HT1080 (cell line): Measurements from ENCODE around the gene MCF2L. TPM values are rescaled to one million over a fixed set of nuclear protein-coding genes. Genes with fewer than 3 reads are reported as not detected.

Experiments used
- DNase-seq: peaks from one replicate; pipeline ENCODE4 v3.0.0-alpha.2; 2015; ENCODE audit warnings: low read depth
- total RNA-seq: library from RNA; depleted of rRNA; stranded (reverse); fragments of >200 nt; shearing (Covaris generic); gene quantifications from 2 replicates; pipeline ENCODE4 v1.2.3, GENCODE V29; 2014

The MCF2L gene
- total RNA-seq, 1 experiment from 2014 or later = 0.53 TPM

DNA sequence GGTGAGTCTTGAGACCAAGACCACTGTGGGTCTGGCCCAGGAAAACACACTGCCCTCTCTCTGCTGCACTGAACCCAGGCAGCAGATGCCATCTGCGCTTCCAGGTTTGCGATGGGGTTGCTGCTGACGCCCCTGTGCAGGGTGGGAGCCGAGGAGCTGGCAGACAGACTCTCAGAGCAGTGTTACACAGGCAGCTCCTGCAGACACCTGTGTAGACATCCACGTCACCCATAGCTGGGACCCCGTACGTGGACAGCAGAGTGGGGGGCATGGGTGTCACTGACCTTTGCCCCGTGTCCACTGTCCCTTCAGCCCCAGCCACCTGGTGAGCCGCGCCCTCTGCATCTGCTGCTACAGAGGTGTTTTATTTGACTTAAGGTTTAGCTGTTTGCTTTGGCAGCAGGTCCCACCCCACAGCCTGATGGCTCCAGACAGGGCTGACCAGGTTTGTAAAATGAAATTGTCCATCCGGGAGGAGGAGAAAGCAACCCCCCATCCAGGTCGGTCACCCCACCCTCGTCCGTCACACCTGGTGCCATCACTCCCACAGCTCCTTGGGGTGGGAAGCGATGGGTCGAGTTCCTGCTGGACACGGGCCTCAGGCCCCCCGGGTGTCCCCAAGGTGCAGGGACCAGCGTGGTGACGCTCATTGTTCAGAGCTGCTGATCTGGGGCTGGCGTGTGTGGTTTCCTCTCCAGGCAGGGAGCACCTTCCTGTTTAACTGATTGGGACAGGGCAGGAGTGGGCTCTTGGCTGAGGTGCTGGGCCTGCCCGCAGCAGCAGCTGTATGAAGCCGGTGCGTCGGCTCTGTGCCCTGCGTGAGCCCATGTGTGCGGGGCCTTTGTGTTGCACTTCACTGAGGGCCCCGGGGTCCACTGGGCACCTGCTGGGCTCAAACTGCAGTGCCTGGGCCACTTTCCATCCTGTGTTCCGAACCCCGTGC lies 28.4 kb downstream of the MCF2L start:
- no peak for DNase-seq

DNA sequence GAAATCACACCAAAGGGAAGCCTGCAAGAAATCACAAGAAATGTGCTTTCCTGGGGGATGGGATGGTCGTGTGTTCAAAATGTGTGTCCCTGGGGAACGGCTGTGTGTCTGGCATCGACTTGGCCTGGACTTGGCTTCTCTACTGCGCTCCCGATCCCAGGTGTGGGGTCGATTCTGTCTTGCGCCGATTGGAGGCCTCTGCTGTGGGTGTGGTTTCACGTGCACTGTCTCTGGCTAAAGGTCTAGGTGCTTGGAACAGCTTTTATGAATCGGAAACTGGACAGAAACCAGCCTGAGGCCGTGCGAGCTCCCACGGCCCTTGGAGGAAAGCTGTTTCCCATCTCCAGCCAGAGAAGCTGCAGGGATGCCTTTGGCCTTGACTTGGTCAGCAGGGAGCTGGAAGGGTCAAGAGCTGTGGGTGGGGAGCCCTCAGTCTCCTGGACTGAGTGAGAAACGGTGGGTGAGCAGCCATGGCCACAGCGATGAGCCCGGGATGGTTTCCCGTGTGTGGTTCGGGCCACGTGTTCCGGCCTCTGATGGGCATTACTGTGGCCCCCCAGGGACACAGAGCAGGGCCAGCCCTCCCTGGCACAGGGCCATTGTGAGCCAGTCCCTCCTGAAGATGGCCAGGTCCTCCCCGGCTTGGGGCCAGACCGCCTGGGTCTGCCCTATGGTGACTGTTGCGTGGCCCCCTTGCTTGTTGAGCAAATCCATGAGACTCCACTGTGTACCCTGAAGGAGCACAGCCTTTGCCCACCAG lies 29.7 kb downstream of the MCF2L start:
- no peak for DNase-seq

DNA sequence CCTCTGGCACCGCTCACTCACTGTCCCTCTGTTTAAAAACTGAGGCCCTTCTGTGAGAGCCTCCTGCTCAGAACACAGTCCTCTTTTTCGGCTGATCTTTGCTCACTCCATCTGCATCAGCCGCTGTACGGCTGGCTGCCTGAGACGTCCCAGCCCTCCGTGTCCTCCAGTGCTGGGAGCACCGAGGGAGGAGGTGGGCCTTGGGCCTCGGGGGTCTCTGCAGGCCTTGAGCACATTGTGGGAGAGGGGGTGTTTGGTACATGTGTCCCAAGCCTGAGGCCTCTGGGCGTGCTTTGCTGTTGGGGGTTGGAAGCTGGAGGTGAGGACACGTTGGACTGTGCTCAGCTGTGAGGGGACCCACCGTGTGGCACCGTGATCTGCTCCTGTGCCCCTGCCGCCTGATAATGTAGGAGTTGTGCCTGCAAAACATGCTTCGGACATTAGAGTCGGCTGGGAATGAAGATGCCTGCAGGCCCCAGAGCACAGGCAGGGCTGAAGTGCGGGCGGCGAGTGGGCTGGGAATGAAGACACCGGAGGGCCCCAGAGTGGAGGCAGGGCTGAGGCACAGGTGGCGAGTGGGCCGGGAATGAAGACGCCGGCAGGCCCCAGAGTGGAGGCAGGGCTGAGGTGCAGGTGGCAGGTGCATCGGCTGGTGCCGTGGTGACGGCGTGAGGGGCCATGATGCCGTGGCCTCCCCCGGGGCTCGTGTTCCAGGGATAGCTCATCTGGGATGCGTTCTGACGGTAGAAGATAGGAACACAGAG lies 30.6 kb downstream of the MCF2L start:
- DNase-seq = no peak

DNA sequence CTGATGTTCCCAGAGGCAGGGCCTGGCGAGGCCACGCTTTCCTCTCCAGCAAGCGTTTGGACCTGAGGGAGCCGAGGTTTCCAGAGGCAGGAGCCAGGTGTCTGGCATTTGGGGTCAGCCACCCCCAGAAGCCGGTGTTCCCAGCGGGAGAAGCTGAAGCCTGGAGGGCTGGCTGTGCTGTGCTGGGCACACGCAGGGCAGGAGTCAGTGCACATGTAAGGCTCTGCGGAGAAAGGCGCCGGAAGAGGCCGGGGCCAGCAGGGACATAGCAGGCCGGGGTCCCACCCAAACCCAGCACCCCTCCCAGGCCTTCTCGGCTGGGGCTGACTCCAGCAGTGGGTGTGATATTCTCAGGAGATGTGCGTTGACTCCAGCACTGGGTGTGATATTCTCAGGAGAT lies 31.6 kb downstream of the MCF2L start:
- DNase-seq = no peak

DNA sequence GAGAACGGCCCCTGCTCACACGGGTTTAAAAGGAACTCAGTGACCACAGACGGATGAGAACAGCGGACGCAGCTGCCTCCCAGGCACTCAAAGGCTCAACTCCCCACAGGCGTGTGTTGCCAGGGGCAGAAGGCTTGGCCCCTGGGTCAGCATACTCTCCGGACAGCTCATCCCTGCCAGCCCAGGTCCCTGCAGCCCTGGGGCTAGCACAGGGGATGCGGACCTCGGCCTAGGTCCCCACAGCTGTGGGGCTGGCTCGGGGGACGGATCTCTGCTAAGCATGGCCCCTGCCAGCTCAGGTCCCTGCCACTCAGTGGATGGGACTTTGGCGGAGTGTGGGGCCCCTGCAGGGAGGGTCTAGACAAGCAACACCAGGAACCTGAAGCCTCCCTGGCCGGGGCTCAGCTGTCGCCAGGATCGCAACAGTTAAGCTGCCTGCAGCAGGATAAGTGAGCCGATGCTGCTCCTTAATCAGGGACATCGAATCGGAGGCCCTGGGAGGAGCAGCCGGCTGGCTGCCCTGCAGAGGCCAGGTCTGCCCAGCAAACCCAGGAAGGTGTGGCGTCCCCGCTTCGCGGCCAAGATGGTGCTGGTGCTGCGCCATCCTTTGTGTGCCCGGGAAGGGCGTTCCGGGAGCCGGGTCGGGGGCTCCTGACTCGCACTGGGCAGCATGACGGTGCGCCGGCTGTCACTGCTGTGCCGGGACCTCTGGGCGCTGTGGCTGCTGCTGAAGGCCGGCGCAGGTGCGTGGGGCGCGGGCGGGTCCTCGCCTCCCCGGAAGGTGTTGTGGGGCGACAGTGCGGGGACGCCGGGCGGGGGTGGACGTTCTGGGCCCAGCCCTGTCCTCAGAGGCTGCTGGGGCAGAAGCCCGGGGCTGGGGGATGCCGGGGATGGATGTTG lies 32.5 kb downstream of the MCF2L start:
- no peak for DNase-seq

DNA sequence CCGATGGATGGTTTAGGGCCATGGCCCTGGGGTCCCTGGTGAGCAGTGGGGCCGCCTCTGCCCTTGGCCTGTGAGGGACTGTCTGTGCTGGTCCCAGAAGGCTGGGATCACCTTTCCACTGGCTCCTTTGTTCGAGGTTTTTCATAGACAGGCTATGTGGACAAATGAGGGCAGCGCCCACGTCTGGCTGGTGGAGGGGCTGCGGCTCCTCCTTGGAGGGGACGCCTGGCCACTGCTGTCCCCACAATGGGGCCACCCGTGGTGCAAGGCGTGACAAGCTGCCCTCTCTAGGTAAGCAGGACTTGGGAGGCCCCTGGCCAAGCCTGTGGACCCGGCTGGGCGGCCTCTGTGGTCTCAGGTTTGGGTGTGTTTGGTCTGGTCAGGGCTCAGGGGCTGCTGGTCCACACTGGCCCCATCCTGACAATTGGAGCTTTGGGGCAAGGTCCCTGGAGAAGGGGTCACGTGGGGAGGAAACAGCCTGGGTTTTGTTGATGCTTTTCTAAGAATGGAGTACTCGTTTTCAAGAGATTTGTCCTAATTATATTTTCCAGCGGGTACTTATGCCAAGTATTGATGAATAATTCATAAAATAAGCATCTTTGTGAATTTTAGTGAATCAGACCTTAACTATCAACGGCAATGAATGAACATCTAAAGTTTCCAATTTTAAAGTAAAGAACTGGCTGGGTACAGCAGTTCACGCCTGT lies 33.3 kb downstream of the MCF2L start:
- no peak for DNase-seq

DNA sequence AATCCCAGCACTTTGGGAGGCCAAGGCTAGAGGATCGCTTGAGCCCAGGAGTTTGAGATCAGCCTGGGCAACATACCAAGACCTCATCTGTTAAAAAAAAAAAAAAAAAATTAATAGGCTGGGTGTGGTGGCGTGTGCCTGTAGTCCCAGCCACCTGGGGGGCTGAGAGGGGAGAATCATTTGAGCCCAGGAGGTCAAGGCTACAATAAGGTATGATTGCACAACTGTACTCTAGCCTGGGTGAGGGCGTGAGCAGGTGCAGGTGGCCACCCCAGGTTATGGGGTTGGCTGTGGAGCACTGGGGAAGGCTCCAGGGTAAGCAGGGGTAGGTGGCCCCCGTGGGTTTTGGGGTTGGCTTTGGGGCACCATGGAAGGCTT lies 33.9 kb downstream of the MCF2L start:
- no peak for DNase-seq

DNA sequence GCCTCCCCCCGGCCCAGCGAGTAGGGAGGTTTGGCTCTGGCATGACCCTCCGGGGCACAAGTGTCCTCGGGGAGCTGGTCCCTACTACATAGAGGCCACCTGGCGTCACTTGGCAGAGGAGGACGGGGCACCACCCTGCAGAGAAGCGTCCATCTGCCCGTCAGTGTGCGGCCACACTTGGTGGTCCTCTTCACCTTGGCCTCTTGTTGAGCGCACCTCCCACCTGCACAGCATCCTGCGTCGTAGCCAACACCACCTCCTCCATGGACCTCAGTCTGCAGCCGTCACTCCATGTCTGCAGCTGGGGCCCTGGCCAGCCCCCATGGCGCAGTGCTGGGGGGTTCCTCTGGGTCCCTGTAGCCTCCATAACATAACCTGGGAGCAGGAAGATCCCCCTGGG lies 35.1 kb downstream of the MCF2L start:
- DNase-seq = no peak

DNA sequence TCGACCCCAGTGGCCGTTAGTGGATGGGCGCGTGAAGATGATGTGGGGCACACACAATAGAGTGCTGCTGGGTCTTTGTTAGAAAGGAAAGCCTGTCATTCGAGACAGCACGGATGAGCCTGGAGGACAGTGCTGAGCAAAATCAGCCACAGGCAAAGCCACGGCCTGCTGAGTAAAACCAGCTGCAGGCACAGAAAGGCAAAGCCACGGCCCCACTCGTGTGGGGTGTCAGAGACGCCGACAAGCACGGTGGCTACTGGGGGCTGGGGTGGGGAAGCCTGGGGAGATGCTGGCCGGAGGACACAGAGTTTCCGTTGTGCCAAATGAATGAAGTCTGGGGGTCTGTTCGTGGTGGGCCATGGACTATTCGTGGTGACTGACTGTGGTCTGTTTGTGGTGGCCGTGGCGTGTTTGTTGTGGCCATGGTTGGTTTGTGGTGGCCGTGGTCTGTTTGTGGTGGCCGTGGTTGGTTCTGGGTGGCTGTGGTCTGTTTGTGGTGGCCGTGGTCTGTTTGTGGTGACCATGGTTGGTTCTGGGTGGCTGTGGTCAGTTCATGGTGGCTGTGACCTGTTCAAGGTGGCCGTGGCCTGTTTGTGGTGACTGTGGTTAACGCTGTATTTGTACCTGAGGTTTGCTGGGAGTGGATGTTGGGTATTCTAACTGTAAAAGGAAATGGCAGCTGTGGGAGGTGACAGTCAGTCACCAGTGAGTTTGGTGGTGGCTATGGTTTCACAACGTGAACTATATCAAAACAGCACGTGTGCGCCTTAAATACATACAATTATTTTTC lies 36.3 kb downstream of the MCF2L start:
- DNase-seq = no peak

DNA sequence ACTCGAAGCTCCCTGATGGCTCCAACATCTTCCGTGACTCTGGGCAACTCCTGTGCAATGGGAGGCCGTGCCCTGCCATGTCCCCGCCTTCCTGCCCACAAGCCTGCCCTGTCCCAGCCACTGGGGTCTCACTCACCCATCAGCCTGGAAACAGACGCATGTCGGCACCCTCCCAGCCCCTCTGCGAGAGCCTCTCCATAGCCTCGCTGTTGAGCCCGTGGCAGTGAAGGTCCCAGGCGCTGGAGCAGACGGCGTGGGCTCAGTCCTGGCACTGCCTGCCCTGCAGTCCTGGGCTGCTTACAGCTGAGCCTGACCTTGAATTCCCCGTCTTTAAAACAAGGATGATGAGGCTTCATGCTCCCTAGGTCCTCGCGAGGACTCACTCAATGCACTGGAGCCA lies 37.0 kb downstream of the MCF2L start:
- DNase-seq = no peak

DNA sequence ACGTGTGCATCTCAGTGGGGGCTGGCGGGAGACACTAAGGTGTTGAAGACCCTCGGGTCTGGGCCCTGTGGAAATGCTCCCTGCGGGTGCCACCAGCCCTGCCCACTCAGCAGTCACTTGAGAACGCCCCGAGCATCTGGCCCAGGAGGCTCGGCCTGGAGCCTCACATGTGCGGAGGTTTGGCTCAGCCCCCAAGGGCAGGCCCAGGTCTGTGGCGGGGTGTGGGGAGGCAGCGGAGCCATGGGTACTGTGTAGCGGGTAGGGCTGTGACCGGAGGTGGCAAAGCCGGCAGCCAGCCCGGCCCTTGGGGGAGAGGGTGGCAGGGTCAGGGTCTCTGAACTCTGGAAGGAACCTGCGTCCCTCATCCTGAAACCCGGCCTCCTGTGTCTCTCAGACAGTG lies 37.6 kb downstream of the MCF2L start:
- DNase-seq = no peak

DNA sequence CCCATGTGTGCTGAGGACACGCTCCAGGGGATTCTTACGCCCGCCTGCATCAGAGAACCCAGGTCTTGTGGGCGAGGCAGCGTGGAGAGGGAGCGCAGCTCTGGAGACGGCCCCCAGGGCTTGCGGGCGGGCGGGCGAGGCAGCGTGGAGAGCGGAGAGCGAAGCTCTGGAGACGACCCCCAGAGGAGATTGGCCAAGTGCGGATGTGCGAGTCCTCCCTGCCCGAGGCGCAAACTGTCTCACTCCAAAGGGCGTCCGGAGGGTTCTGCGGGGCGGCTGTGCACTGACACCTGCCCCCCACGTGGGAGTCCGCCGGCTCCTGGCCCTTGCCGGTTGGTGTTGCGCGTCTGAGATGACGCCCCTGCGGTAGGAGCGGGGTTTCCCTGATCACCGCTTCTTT lies 39.8 kb downstream of the MCF2L start:
- no peak for DNase-seq

DNA sequence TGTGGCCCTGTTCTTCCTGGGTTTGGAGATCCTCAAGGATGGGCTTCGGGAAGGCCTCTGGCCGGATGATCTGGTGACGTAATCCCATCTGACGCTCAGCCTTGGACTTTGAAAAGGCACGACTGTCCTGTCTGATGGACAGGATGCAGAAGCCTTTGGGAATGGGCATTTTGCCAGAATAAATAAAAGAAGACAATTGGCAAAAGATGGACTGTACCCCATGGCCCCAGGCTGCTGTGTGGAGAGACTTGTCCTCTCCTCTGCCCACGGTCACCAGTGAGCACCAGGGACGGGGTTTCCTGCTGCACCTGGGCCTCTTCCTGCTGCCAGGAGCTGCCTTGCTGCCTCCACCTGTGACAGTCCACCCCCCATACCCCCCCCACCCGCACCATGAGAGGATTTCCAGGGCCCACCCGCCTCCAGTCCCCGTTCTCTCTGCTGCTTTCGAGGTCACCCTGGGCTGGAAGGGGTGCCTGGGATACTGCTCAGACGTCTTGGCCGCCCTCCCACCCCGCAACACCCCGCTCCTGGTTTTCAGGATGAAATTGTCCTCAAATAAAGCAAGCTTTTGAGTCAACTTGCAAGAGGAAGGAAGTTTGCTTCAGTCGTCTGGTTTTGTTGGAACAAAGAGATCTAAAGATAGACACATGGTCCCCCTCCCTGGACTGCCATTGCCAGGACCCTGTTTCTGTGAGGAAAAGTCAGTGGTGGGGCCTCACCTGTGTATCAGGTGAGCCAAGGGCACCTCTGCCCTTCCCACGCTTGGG lies 40.9 kb downstream of the MCF2L start:
- DNase-seq = no peak

DNA sequence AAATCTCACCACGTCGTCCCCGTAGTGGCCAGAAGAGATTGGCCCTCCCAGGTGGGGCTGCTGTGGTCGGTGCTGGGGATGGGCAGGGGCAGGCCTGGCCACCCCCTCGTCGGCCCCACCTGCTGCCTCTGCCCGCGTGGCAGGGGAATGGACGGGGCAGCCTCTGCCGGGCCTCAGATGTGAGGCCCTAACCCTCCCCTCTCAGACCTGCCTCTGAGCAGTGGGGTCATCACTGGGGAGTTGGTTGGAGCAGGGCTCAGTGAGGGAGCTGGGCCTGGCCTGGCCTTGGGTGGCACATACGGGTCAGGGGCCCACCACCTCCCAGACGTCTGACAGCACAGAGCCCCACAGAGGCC lies 41.5 kb downstream of the MCF2L start:
- DNase-seq = no peak

DNA sequence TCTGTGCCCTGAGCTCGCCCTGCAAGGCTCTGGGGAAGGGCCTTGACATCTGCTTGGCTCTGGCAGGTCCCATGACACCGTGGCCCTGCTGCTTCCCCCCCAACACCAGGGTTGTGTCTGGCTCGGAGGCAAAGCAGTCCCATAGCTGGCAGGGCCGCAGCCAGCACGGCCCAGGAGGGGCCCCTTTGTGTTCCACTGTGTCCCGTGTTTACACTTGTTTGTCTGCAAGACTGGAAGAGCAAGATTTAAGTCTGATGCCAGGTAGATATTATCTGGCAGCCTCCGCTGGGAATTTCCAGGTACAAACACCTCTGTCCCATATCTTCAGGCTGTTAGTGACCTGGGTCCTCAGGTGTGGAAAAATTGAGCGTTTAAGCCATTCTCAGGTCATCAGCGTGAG lies 44.3 kb downstream of the MCF2L start:
- no peak for DNase-seq

DNA sequence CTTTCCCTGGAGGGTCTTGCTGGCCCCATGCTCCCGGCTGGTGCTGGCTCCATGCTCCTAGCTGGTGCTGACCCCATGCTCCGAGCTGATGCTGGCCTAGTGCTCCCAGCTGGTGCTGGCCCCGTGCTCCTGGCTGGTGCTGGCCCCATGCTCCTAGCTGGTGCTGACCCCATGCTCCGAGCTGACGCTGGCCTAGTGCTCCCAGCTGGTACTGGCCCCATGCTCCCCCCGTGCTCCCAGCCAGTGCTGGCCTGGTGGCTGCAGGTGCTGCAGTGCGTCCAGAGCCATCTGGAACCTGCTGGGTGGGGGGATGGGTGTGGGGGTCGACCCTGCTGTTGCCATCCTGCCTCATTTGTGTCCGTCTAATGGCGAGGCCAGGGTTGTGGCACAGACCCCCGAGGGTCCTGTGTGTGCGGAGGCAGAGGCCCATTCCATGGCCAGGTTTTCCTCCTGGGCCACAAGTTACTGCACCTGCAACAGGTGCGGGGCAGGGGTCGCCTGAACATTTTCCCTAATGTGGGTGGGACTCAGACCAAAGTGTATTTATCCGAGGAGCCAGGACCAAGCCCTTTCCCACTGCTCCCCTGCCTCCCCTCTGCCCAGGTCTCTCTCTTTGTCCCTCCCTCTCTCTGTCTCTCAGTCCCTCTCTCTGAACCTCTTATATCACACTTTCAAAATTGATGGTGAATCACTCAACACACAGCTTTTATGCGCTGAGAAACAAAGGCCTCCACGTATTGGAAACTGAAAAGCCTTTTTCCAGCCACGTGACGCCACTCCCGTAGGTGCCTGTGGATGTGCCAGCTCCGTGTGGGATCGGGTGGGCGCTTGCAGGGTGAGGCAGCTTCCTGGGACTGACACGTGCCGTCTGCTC lies 45.1 kb downstream of the MCF2L start:
- no peak for DNase-seq
